Panc1 (cell line): ENCODE data around the gene CCNG2. TPM values are rescaled to one million over a fixed set of nuclear protein-coding genes. Genes with fewer than 3 reads are reported as not detected.

Source experiments
- ATAC-seq: fragments of 200-7000 bp; cut with Tn5 transposase; 2 replicates; pipeline ENCODE4 v1.9.1; 2020; ENCODE audit warnings: mild to moderate bottlenecking, moderate library complexity
- BruUV-seq: library from RNA; stranded (reverse); fragments of 400-500 nt; replicated peaks from 2 replicates; lab custom pipeline; 2021; lab: Mats Ljungman, UMichigan
- CTCF ChIA-PET: fragments of 300-600 bp; sonication (Branson Sonifier 250); formaldehyde crosslinking; loops from one replicate; lab custom pipeline; 2022; ENCODE audit warnings: antibody characterized with exemption; lab: Charles Lee
- POLR2A ChIA-PET: fragments of 300-600 bp; sonication (Branson Sonifier 250); formaldehyde crosslinking; loops from one replicate; lab custom pipeline; 2022; ENCODE audit warnings: antibody characterized with exemption; lab: Charles Lee
- DNase-seq: peaks from one replicate; pipeline ENCODE4 v3.0.0-alpha.2; 2010; ENCODE audit warnings: low read depth, low spot score
- H3K27ac ChIP-seq: 2 replicates; pipeline ENCODE4 v1.5.1; 2011; ENCODE audit warnings: mild to moderate bottlenecking, low read length, inconsistent platforms
- H3K27me3 ChIP-seq: fragments of 200-500 bp; sonication (Bioruptor generic); 2 replicates; pipeline ENCODE4 v1.6.0; 2014; ENCODE audit warnings: low read length, inconsistent platforms; ENCODE audit not compliant: control insufficient read depth, insufficient read depth
- H3K36me3 ChIP-seq: fragments of 200-500 bp; sonication (Bioruptor generic); 2 replicates; pipeline ENCODE4 v1.5.1; 2014; ENCODE audit warnings: inconsistent platforms, mild to moderate bottlenecking, low read length, moderate library complexity; ENCODE audit not compliant: control insufficient read depth, insufficient read depth
- H3K4me1 ChIP-seq: 2 replicates; pipeline ENCODE4 v1.5.1; 2011; ENCODE audit warnings: inconsistent platforms, mild to moderate bottlenecking, low read length, moderate library complexity; ENCODE audit not compliant: control insufficient read depth, insufficient read depth
- H3K4me3 ChIP-seq, 2 experiments: 2 replicates each; pipeline ENCODE4 v1.5.1; 2011 to 2012; ENCODE audit warnings: low read depth in 2 of 2, low read length in 2 of 2, mild to moderate bottlenecking in 2 of 2, inconsistent platforms in 1 of 2, moderate library complexity in 1 of 2
- H3K9me3 ChIP-seq: fragments of 200-500 bp; sonication (Bioruptor generic); 2 replicates; pipeline ENCODE4 v1.5.1; 2014; ENCODE audit warnings: low read depth, mild to moderate bottlenecking, inconsistent platforms, low read length, moderate library complexity; ENCODE audit not compliant: control insufficient read depth, insufficient read depth
- CTCF ChIP-seq: fragments of 450-650 bp; IDR thresholded peaks from 2 replicates; pipeline ENCODE4 v1.5.1; 2017; ENCODE audit warnings: mild to moderate bottlenecking
- POLR2AphosphoS5 ChIP-seq: IDR thresholded peaks from 2 replicates; pipeline ENCODE4 v1.6.1; 2012; ENCODE audit warnings: mild to moderate bottlenecking, low read depth, low read length, moderate library complexity
- REST ChIP-seq, 2 experiments: IDR thresholded peaks; 2 replicates each; pipeline ENCODE4 v1.6.1; 2011 to 2012; ENCODE audit warnings: low read depth in 2 of 2, control low read depth in 1 of 2, low read length in 1 of 2, mild to moderate bottlenecking in 1 of 2, moderate library complexity in 1 of 2; ENCODE audit not compliant: insufficient read depth in 1 of 2
- SIN3A ChIP-seq: IDR thresholded peaks from 2 replicates; pipeline ENCODE4 v1.6.1; 2012; ENCODE audit warnings: low read depth, mild to moderate bottlenecking, low read length, moderate library complexity, borderline replicate concordance; ENCODE audit not compliant: insufficient read depth
- TCF7L2 ChIP-seq: IDR thresholded peaks from 2 replicates; pipeline ENCODE4 v1.6.1; 2011; ENCODE audit warnings: mild to moderate bottlenecking, low read depth, low read length, inconsistent platforms
- in situ Hi-C: cut with HindIII; loops from 2 replicates; pipeline ENCODE4 v1.10.0; 2016; ENCODE audit warnings: low sequenced_read_pairs, low pct_unique_long_range_greater_than_20kb
- intact Hi-C: fragments of 100-400 bp; cut with micrococcal nuclease; formaldehyde crosslinking; loops from one replicate; pipeline ENCODE4 v1.10.0; 2022; ENCODE audit not compliant: unreplicated experiment
- total RNA-seq: library from RNA; stranded (reverse); gene quantifications from one replicate; pipeline ENCODE4 v1.2.1, GENCODE V29; 2021; ENCODE audit not compliant: unreplicated experiment

The CCNG2 gene
- total RNA-seq, 1 experiment from 2014 or later, result 18.4 TPM

GRCh38 chr4:77124576-77124975 is 32.4 kb upstream of the CCNG2 start:
- no peaks in the 10 kb centered on the region for H3K36me3 ChIP-seq
- intact Hi-C loops, result no loop called here
- no peaks in the 10 kb centered on the region for H3K9me3 ChIP-seq
- no peak overlapping the region for H3K27ac ChIP-seq
- H3K4me3 ChIP-seq, result no peak overlapping the region
- H3K4me1 ChIP-seq, result no peaks in the 10 kb centered on the region
- ChIA-PET POLR2A (no interaction called here), CTCF (no interaction called here)
- DNase-seq (no peak), ATAC-seq (no peak)
- no peaks in the 10 kb centered on the region for H3K27me3 ChIP-seq
- in situ Hi-C loops, result no loop called here
- TF ChIP-seq TCF7L2 (no peak), POLR2AphosphoS5 (no peak), CTCF (no peak), REST (IDR thresholded peaks at IDR 0.05; ENCODE audit: insufficient read depth in 1 of 2, low read depth in 2 of 2, low read length in 1 of 2) (no peak), SIN3A (no peak)
- BruUV-seq, result no TSS peak

GRCh38 chr4:77125961-77126360 is 31.0 kb upstream of the CCNG2 start:
- in situ Hi-C loops, result no loop called here
- intact Hi-C loops, result no loop called here
- no TSS peak for BruUV-seq
- ChIA-PET CTCF (no interaction called here), POLR2A (no interaction called here)
- H3K9me3 ChIP-seq, result no peaks in the 10 kb centered on the region
- no peaks in the 10 kb centered on the region for H3K36me3 ChIP-seq
- no peak overlapping the region for H3K27ac ChIP-seq
- no peak overlapping the region for H3K4me3 ChIP-seq
- H3K27me3 ChIP-seq, result no peaks in the 10 kb centered on the region
- H3K4me1 ChIP-seq, result no peaks in the 10 kb centered on the region
- TF ChIP-seq POLR2AphosphoS5, result no peak
- TF ChIP-seq SIN3A, result no peak
- TF ChIP-seq CTCF, result no peak
- no peak for TF ChIP-seq TCF7L2
- no peak for TF ChIP-seq REST (IDR thresholded peaks at IDR 0.05; ENCODE audit: insufficient read depth in 1 of 2, low read depth in 2 of 2, low read length in 1 of 2)
- DNase-seq (no peak), ATAC-seq (no peak)
